HepG2 (cell line): ENCODE measurements around the gene DNAJC5. TPM values are rescaled to one million over a fixed set of nuclear protein-coding genes. Genes with fewer than 3 reads are reported as not detected.

Experiments
- AGO1 ChIP-seq: fragments of 200-400 bp; formaldehyde crosslinking; IDR thresholded peaks from 2 replicates; pipeline ENCODE4 v1.6.1; 2017; ENCODE audit warnings: mild to moderate bottlenecking, low read depth, low read length, moderate library complexity; ENCODE audit not compliant: poor library complexity, severe bottlenecking
- GZF1 ChIP-seq: sonication (generic); formaldehyde crosslinking; IDR thresholded peaks from 2 replicates; pipeline ENCODE4 v1.5.1; 2020; ENCODE audit warnings: mild to moderate bottlenecking, missing genetic modification reagents
- HOXA9 ChIP-seq: sonication (generic); formaldehyde crosslinking; IDR thresholded peaks from 2 replicates; pipeline ENCODE4 v1.8.1; 2022; ENCODE audit warnings: missing genetic modification reagents, mild to moderate bottlenecking, moderate library complexity, borderline replicate concordance
- KDM5A ChIP-seq: fragments of 200-600 bp; sonication (generic); IDR thresholded peaks from 2 replicates; pipeline ENCODE4 v1.7.0; 2018; ENCODE audit warnings: antibody characterized with exemption, mild to moderate bottlenecking, low read length, borderline replicate concordance
- SRSF9 ChIP-seq: fragments of 200-400 bp; formaldehyde crosslinking; IDR thresholded peaks from 2 replicates; pipeline ENCODE4 v1.6.1; 2018; ENCODE audit warnings: borderline replicate concordance, mild to moderate bottlenecking, low read depth, low read length; ENCODE audit not compliant: insufficient read depth, poor library complexity, severe bottlenecking
- YEATS2 ChIP-seq: sonication (generic); formaldehyde crosslinking; IDR thresholded peaks from 2 replicates; pipeline ENCODE4 v1.4.0; 2020; ENCODE audit warnings: missing genetic modification reagents, borderline replicate concordance
- ZHX1 ChIP-seq: sonication (generic); formaldehyde crosslinking; IDR thresholded peaks from 2 replicates; pipeline ENCODE4 v1.8.1; 2022; ENCODE audit warnings: low read depth, mild to moderate bottlenecking, missing genetic modification reagents
- ZNF331 ChIP-seq: sonication (generic); formaldehyde crosslinking; IDR thresholded peaks from 2 replicates; pipeline ENCODE4 v1.4.0; 2020; ENCODE audit warnings: missing genetic modification reagents
- ZNF710 ChIP-seq: sonication (generic); formaldehyde crosslinking; IDR thresholded peaks from 2 replicates; pipeline ENCODE4 v1.5.0; 2020; ENCODE audit warnings: mild to moderate bottlenecking, missing genetic modification reagents, borderline replicate concordance
- polyA plus RNA-seq, 8 experiments: library from polyadenylated mRNA; depleted of rRNA in 3 of 8; stranded (reverse) in 7 of 8; unstranded in 1 of 8; fragments of >200 nt; fragmentation: Illumina TruSeq in 4 of 8; extraction: Trizol in 4 of 8; gene quantifications; 2 replicates each; pipeline versions ENCODE4 v1.2.1 to v1.2.3, GENCODE V29; 2011 to 2016; ENCODE audit warnings: low read depth in 4 of 8, missing spikeins in 1 of 8, mixed read lengths in 1 of 8; ENCODE audit not compliant: insufficient read depth in 1 of 8
- total RNA-seq, 5 experiments: library from RNA; depleted of rRNA; stranded (reverse); fragments of >200 nt; fragmentation: Illumina TruSeq; extraction: Trizol; gene quantifications; 2 replicates each; pipeline ENCODE4 v1.2.3, GENCODE V29; 2016; ENCODE audit warnings: low read depth in 1 of 5
- TF ChIP-seq, protein P1 (sequence below): sonication (generic); formaldehyde crosslinking; IDR thresholded peaks from 2 replicates; pipeline ENCODE4 v1.4.0; 2020; ENCODE audit warnings: missing genetic modification reagents, borderline replicate concordance
- TF ChIP-seq, protein P2 (sequence below): sonication (generic); formaldehyde crosslinking; conservative IDR thresholded peaks from 2 replicates; pipeline ENCODE4 v1.4.0; 2020; ENCODE audit warnings: mild to moderate bottlenecking, missing genetic modification reagents, moderate library complexity

DNAJC5 gene
- total and polyA plus RNA-seq, 2 of the 13 experiments (the other 11 are each of a cell fraction or from before 2014, with no cell fraction given), result 42.8 to 64.5 TPM

DNA sequence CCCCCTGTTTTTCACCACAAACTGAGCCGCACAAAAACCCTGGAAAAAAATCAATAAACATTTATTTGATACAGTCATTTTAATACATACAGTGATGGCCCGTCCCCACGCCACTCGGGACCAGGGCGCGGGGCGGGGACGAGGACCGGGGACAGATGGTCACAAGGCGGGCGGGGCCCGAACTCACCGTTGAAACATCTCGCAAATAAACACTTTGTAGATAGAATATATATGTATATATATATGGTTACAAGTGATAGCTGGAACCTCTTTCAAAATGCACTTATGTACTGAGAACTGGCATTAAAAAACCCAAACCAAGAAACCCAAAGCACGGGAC is 61.7 kb downstream of the DNAJC5 start (continued):
- TF ChIP-seq ZHX1, result no peak
- TF ChIP-seq ZNF710 (CRISPR knock-in tag), result no peak
- no peak for TF ChIP-seq SRSF9
- TF ChIP-seq, protein P1, sequence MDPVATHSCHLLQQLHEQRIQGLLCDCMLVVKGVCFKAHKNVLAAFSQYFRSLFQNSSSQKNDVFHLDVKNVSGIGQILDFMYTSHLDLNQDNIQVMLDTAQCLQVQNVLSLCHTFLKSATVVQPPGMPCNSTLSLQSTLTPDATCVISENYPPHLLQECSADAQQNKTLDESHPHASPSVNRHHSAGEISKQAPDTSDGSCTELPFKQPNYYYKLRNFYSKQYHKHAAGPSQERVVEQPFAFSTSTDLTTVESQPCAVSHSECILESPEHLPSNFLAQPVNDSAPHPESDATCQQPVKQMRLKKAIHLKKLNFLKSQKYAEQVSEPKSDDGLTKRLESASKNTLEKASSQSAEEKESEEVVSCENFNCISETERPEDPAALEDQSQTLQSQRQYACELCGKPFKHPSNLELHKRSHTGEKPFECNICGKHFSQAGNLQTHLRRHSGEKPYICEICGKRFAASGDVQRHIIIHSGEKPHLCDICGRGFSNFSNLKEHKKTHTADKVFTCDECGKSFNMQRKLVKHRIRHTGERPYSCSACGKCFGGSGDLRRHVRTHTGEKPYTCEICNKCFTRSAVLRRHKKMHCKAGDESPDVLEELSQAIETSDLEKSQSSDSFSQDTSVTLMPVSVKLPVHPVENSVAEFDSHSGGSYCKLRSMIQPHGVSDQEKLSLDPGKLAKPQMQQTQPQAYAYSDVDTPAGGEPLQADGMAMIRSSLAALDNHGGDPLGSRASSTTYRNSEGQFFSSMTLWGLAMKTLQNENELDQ, result no peak
- TF ChIP-seq AGO1, result peak; percentile 52
- TF ChIP-seq, protein P2, sequence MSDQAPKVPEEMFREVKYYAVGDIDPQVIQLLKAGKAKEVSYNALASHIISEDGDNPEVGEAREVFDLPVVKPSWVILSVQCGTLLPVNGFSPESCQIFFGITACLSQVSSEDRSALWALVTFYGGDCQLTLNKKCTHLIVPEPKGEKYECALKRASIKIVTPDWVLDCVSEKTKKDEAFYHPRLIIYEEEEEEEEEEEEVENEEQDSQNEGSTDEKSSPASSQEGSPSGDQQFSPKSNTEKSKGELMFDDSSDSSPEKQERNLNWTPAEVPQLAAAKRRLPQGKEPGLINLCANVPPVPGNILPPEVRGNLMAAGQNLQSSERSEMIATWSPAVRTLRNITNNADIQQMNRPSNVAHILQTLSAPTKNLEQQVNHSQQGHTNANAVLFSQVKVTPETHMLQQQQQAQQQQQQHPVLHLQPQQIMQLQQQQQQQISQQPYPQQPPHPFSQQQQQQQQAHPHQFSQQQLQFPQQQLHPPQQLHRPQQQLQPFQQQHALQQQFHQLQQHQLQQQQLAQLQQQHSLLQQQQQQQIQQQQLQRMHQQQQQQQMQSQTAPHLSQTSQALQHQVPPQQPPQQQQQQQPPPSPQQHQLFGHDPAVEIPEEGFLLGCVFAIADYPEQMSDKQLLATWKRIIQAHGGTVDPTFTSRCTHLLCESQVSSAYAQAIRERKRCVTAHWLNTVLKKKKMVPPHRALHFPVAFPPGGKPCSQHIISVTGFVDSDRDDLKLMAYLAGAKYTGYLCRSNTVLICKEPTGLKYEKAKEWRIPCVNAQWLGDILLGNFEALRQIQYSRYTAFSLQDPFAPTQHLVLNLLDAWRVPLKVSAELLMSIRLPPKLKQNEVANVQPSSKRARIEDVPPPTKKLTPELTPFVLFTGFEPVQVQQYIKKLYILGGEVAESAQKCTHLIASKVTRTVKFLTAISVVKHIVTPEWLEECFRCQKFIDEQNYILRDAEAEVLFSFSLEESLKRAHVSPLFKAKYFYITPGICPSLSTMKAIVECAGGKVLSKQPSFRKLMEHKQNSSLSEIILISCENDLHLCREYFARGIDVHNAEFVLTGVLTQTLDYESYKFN, result no peak
- TF ChIP-seq HOXA9 (CRISPR knock-in tag), result no peak
- peak; percentile 84; the same call in 1 of the 2 replicates for TF ChIP-seq KDM5A
- no peak for TF ChIP-seq ZNF331 (CRISPR knock-in tag)
- no peak for TF ChIP-seq GZF1 (CRISPR knock-in tag)
- TF ChIP-seq YEATS2 (CRISPR knock-in tag), result no peak
